ENCODE data around the gene WDR20. TPM values are rescaled to one million over a fixed set of nuclear protein-coding genes. Genes with fewer than 3 reads are reported as not detected.

WDR20 gene
- total and polyA plus RNA-seq, 2 donors (not counting 3 experiments of a cell fraction or from before 2014, with no cell fraction given): 12.2 to 22.4 TPM

- DNase-seq (ENCODE audit: low read depth, low spot score) (no peak), FAIRE-seq (no peak)
- no peak overlapping the region for H3K4me3 ChIP-seq (replicated peaks in 1 of 3; ENCODE audit: insufficient read depth in 1 of 3, low read depth in 1 of 3, low read length in 3 of 3)
- H3K27me3 ChIP-seq (ENCODE audit: control insufficient read depth in 2 of 2, insufficient read depth in 2 of 2, low read length in 2 of 2): no peaks in the 10 kb centered on the region
- no peak overlapping the region for H3K27ac ChIP-seq (ENCODE audit: insufficient read depth, low read depth, low read length)
- dilution Hi-C loops (cut with MboI; ENCODE audit: extremely low pct_ligation_motif_present, low sequenced_read_pairs): no loop called here
- intact Hi-C loops (cut with micrococcal nuclease): no loop called here
- peaks cover 35% of the 10 kb centered on the region for H3K79me2 ChIP-seq (ENCODE audit: control insufficient read depth, insufficient read depth, low read length)
- no peaks in the 10 kb centered on the region for H3K9me3 ChIP-seq (replicated peaks; ENCODE audit: control insufficient read depth, insufficient read depth, low read length)
- H3K4me1 ChIP-seq (ENCODE audit: control insufficient read depth, extremely low read depth, insufficient read depth, low read length): no peaks in the 10 kb centered on the region
- no peaks in the 10 kb centered on the region for H3K9me1 ChIP-seq (replicated peaks; ENCODE audit: control insufficient read depth, extremely low read depth, insufficient read depth, low read length)
- peaks cover 3% of the 10 kb centered on the region for H4K20me1 ChIP-seq (replicated peaks; ENCODE audit: control insufficient read depth, extremely low read depth, insufficient read depth, low read length)
- POLR2A ChIA-PET: no interaction called here
- no TSS peak for BruUV-seq (replicated peaks)
- no peak overlapping the region for H2AFZ ChIP-seq (ENCODE audit: low read depth, low read length)
- H3K36me3 ChIP-seq (ENCODE audit: control insufficient read depth in 2 of 2, extremely low read depth in 1 of 2, insufficient read depth in 2 of 2, low read length in 2 of 2): no peaks in the 10 kb centered on the region
- TF ChIP-seq POLR2A (IDR thresholded peaks at IDR 0.05; ENCODE audit: low read depth, low read length) (no peak), GATA2 (IDR thresholded peaks at IDR 0.05; ENCODE audit: insufficient read depth, insufficient read length, low read depth, low read length) (no peak), EZH2 (IDR thresholded peaks at IDR 0.05; ENCODE audit: borderline replicate concordance, low read depth, low read length, severe bottlenecking) (no peak), MAX (IDR thresholded peaks at IDR 0.05; ENCODE audit: insufficient read depth, insufficient read length) (no peak), POLR2AphosphoS5 (IDR thresholded peaks at IDR 0.05; ENCODE audit: insufficient read depth, low read depth, low read length) (no peak)
- TF ChIP-seq, protein P1, sequence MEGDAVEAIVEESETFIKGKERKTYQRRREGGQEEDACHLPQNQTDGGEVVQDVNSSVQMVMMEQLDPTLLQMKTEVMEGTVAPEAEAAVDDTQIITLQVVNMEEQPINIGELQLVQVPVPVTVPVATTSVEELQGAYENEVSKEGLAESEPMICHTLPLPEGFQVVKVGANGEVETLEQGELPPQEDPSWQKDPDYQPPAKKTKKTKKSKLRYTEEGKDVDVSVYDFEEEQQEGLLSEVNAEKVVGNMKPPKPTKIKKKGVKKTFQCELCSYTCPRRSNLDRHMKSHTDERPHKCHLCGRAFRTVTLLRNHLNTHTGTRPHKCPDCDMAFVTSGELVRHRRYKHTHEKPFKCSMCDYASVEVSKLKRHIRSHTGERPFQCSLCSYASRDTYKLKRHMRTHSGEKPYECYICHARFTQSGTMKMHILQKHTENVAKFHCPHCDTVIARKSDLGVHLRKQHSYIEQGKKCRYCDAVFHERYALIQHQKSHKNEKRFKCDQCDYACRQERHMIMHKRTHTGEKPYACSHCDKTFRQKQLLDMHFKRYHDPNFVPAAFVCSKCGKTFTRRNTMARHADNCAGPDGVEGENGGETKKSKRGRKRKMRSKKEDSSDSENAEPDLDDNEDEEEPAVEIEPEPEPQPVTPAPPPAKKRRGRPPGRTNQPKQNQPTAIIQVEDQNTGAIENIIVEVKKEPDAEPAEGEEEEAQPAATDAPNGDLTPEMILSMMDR (IDR thresholded peaks at IDR 0.05; ENCODE audit: extremely low read depth in 1 of 2, insufficient read depth in 1 of 2, low read depth in 1 of 2, low read length in 2 of 2): no peak
- no peak overlapping the region for H3K4me2 ChIP-seq (ENCODE audit: insufficient read depth, low read length)
- CTCF ChIA-PET: interaction anchor here (1.8 kb wide), 1 partner anchor 12 kb away, joined by 6 read pairs; no protein-coding TSS in a partner anchor
- no peak overlapping the region for H3K9ac ChIP-seq (replicated peaks; ENCODE audit: extremely low read depth, insufficient read depth, low read length)
These were observed 30.4 kb downstream of the WDR20 start for GRCh38 chr14:102170061-102170460.
